MM.1S (cell line): ENCODE measurements around the gene KCNMA1.

Experiments used
- CTCF ChIP-seq: fragments of 300-600 bp; sonication (generic); IDR thresholded peaks from 2 replicates; pipeline ENCODE4 v1.5.1; 2016; ENCODE audit warnings: antibody characterized with exemption, low read length, mixed read lengths
- EZH2 ChIP-seq: fragments of 300-600 bp; sonication (generic); optimal IDR thresholded peaks from 2 replicates; pipeline ENCODE3; 2017; ENCODE audit warnings: low read depth, mild to moderate bottlenecking, antibody characterized with exemption, low read length, mixed read lengths

- no peak for TF ChIP-seq CTCF
- TF ChIP-seq EZH2: no peak
Measured at GRCh38 chr10:77016855-77017254, 620.8 kb downstream of the KCNMA1 start.
